Fibroblast of skin of right quadriceps (primary cell): Measurements from ENCODE around the gene BLMH.
A peak's percentile ranks its signal among the peaks of the same experiment; 100 is the strongest.
"Not testable (repeated sequence)": the region's sequence is repeated elsewhere in the genome, so short reads cannot be mapped to it uniquely, and the experiment has no call there.

Source experiments
- DNase-seq: peaks from one replicate; pipeline ENCODE4 v3.0.0-alpha.2; 2013

Gene BLMH

DNA sequence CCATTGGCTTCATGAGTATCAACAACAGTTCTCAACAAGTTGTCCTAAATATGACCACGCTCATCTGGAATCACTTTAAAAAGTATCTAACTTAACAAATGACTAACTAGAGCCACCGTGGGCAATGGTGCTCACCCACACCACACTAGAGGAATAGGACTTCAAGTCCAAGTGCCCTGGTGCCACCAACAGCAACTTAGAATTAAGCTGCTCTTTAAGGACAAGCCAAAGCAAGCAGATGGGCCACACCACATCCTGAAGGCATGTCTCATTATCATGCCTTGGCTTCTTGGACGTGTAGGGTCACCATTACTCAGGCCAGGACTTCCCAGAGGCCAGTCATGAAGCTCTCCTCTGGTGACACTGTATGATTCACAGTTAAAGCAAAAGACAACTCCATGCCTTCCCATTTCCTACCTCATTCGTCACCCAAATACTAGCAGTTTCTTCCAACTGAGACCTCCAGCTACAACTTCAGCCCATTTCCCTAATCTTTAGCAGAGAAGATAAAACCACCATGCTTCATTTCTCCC lies 46.8 kb downstream of the BLMH start:
- peak; percentile 13 for DNase-seq

DNA sequence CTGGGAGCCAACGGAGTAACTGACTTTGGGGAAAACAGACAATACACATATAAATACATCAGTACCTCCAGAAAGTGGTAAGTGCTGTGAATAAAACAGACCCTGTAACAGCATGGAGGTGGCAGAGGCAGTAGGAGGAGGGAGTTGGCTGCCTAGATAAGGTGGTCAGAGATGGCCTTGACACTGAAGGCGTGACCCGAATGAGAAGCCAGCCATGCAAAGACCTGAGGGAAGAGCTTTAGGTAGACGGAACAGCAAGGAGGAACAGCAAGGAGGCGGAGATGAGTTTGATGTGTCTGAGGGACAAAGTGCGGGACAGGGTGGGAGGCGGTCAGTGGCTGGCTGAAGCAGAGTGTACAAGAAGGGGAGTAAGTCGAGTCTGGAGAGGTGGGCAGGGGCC lies 48.2 kb downstream of the BLMH start:
- DNase-seq: no peak

DNA sequence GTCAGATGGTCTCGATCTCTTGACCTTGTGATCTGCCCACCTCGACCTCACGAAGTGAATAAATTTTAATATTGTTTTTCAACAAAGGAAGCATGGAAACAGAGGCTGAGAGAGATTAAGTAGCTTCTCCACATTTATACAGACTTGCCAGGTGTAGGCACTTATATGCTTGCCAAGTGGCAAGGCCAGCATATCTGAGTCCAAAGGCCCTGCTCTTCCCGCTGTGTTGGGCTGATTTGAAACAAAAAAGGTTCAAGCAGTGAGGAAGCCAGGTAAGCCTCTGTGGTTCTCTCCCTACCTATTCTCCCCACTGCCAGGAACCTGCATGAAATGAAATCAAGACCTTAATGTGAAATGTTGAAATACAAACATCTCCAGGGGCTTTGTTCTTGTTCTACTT lies 48.7 kb downstream of the BLMH start:
- DNase-seq: no peak

DNA sequence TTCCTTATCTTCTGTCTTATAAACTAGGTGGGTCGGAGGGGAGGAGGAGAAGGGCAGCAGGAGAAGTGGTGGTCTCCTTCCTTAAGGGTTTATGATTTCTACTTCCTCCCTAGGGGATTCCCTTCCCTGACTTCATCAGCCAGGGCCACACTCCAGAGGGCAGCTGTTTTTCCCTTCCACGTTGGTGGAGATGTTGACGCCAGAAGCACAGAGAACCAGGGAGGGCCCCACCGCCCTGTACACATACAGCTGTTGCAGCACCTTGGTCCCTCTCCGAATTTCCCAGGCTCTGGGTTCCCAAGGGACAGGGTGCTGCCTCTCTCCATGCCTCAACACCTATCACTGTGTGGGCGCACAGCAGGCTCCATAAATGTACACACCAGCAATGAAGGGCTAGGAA lies 50.7 kb downstream of the BLMH start:
- DNase-seq: no peak

DNA sequence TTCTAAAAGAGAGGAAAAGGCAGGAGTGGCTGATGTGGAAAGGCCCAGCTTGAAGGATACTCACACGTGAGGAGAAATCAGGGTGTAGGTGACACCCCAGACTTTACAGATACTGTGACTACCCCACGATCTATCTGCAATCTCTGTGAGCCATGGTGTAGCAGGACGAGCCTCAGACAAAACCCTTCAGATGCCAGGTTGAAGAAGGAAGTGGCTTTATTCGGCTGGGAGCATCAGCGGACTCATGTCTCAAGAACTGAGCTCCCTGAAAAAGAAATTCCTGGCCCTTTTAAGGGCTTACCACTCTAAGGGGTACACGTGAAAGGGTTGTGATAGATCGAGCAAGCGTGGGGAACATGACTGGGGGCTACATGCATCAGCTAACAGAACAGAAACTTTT lies 51.6 kb downstream of the BLMH start:
- no peak for DNase-seq

DNA sequence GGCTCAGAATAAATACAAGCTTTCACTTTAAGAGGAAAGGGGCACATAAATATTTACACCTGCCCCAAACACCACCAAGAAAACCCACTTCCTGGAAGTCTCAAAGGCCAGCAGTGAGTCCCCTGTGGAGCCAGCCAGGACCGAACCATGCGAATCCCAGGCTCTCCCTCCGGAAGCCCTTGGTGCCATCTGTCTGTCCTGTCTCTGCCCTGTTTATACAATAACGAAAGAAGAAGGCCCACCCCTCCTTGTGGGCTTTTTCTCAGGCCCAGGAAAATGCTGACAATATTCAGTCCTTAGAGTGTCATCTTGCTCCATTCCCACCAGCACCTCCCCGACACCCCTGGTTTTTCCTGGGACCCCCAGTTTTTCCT lies 52.7 kb downstream of the BLMH start:
- no peak for DNase-seq

DNA sequence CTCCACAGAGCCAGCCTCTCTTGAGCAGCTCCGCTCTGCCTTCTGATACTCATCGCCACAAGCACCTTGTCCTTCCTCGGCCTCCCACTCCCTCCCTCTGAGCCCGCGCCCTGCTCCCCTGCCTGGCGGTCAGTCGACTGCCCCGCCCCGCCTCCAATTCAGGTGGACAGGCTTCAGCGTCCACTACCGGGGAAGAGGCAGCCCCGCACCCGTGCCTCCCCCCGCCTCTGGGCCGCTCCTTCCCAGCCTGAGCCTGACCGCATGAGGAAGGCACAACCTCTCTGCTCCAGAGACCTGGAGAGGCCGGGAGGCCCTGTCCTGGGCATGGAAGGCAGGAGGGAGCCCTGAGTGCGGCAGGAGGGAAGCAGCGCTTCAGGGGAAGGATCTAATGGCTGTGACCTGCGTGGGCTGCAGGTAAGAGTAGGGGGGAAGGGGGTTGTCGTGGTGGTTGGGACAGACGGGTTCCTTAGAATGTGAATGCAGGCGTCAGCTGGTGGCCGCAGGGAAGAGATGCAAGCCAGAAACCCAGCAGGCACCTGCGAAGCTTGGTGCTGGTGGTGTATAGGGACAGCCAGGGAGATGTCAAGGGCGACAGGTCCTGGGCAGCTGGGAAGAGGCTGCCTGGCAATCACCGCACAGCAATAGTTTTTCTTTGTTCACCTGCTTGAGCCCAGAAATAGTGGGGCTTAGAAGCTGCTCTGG lies 53.2 kb downstream of the BLMH start:
- no peak for DNase-seq

DNA sequence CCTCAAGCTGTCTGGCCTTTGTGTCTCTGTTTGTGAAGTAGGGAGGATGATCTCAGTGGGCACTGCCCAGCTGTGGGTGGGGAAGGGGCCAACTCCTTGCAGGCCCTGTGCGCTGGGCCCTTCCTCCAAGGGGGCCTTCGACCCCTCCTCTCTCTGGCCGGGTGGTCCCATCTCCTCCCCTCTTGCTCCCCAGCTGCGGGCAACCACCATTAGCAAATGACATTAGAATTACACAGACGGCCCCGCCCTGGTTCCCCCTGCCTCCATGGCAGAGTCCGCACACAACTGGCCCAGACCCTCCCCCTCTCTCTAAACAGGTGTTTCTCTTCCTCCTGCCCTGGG lies 53.8 kb downstream of the BLMH start:
- DNase-seq: no peak

DNA sequence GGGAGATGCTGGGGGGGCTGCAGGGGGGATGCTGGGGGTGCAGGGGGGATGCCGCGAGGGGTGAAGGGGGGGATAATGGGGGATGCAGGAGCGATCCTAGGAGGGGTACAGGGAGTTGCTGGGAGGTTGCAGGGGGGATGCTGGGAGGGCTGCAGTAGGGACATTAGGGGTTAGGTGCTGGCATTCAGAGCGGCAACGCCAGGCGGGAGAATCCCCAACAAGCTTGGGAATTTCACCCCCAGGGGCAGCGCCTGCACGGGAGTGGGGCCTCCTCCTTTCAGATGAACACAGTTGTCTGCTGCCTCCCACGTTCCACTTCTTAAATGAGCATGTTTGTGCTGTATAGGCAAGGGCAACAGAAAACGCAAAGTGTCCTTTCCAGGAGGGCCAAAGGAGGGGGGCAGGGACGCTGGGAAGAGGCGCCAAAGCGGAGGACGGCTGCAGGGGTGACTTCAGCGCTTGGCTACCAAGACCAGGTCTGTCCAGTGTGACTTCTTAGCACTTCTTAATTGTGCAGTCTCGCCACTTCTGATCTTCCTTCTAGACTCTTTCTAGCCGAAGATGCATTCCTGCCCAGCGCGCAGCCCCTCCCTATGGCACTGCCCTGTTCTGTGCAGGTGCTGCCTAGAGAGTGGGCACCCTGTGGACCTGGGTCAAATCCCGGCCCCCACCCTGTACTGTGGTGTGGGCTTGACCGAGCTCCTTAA lies 54.3 kb downstream of the BLMH start:
- no peak for DNase-seq

DNA sequence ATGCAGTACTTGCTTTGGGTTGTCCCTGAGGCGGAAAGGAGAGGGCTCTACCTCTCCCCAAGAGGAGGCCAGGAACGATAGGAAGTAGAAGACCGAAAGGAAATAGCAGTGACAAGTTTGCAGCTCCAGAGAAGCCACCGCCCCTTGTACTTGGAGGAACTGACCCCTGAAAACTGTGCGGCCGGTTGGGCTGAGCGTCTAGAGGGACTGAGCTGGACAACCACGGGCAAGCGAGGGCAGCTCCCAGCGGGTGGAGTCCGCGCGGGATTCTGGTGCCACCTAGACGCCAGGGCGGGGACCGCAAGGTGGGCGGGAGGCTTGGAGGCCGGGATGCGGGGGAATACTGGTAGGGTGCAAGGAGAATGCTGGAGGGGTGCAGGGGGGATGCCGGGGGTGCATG lies 55.0 kb downstream of the BLMH start:
- DNase-seq: no peak

DNA sequence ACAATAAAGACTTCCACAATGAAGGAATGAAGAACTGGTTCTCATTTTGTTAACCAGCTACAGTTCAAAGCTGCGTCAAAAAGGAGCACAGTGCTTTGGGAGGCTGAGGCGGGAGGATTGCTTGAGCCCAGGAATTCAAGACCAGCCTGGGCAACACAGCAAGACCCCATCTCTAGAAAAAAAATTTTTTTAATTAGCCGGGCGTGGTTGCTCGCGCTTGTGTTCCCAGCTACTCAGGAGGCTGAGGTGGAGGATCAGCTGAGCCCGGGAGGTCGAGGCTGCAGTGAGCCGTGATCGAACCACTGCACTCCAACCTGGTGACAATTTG lies 55.5 kb downstream of the BLMH start:
- DNase-seq: no peak

DNA sequence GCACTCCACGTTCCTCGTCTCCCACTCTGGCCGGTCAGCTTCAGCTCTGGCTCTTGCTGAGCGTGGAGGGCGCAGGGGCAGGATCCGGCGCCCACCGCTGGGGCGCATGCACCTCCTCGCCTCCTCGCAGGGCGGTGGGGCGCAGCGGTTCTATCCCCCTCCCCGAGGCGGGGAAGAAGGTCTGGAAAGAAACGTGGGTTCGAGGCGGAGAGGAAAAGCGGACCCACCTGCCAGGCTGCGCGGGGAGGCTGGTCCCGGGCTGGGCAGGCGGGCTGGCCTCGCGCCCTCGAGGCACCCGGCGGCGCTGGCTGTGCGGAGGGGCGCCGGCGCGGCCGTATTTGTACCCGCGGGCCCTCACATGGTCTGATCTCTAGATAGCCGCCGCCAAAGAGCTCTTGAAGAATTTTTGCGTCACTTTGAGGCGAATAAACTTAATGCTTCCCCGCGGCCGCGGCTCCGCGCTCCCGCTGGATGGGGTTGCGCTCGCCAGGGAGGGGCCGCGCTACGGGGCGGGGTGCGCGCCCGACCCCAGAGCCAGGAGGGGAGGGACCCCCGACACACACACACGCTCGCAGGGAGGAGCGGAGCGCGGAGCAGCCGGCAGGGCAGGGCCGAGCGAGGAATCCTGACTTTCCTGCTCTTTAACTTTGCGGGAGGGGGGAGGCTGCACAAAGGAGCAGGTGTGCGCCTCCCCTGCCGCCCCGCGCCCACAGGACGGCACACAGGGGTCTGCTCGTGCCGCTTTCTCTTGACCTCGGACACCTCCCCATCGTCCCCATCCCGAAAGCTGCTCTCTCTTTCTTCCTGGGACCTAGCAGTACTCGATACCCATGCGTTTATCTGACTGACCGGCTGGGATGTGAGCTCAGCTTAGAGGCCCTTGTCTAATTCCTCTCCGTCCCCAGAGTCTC lies 56.1 kb downstream of the BLMH start, which contains the start of gene SLC6A4:
TSS of gene SLC6A4 (minus strand) at position 312 of the 911 bp plus-strand sequence. CDS start 13,739 bp downstream, outside the sequence.
- no peak for DNase-seq

DNA sequence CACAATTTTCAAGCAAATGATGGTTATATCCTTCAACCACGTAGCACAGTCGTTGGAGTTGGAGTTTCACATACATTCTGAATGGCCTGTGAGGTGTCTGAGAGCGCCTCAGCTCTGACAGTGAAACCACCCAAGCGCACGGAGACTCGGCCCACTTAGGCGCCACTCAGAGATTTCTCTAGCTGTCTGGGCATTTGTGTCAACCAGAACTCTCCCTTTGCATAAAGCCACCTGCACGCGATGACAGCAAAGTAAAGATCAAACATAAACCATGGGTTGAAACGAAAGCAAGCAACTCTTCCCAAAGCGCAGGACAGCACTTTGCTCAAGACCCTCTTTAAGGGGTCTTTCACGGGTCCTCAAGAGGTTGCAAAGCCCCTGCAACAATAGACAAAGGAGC lies 56.8 kb downstream of the BLMH start:
- no peak for DNase-seq

DNA sequence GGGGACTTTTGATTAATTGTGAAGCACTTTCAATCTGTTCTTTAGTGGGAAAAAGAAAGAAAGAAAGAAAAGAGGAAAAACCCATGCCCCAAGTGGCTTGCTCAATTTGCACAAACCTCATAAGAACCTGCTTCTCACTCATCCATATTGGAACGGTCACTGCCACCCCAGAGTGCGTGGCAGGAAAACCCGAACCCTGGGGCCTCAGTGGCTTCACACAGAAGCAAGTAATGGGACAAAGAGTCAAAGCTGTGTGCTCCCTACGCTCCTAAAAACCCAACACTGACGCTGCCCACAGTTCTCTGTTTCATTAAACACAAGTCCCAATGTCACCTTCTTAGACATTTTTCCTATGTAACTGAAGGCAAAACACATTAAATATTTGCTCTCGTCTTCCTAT lies 57.4 kb downstream of the BLMH start:
- no peak for DNase-seq

DNA sequence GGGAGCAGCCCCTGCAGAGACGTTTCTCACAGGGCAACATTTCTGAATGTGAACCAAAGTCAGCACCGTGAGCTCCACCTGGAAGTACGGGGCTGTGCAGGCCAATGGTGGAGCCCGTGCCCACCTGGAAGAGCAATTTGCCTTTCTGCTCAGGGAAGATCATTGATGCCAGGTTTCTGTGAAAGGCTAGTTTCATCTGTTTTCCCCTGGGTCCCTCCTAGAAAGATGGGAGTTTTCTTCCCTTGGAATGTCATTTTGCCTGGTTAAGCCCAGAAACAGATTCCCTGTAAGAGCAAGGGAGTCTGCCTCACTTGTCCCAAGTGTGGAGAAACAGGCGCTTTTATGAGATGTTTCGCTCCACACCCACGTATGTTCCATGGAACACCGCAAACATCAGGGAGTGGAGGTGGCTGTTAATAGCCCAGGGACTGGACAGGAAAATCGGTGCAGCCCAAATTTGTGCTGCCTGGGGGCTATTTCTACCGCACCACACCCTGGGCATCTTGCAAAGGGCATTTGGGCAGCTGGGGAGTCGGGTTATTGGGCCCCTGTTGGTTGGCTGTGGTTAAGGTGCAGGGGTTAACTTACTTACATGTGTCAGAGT lies 58.8 kb downstream of the BLMH start:
- DNase-seq: no peak

DNA sequence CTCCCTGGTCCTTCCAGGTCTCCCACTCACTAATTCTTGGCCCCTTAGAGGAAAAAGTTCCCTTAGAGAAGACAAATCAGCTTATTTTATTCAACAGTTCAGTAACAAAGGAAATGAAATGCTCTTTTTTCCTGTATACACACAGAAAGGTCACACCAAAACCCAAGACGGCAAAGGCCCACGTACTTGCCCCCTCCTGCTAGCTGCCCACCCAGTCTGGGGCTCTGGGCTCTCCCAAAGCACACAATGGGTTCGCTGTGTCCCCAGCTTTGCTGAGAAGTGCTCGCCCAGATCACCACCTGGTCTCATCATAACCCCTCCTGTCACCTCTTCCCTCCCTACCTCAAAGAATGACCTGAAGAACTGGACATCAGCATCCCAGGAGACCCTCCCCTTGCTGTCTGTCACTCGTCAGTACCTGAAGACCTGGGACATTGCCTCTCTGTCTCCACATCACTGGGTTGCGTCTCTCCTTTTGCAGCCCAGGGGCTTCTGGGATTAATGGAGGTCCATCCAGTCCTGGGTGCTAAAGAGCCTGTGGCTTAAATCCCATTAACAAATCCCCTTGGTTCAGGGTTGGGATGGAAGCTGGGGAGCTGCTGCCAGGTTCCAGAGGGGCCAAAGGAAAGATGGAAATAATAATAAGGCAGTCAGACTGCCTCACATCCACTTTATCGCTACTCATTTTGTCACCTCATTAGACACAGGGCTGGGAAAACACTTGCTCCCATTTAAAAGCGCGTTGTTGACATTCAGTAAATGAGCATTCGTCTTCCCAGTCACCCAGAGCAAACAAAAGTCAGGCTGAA lies 59.5 kb downstream of the BLMH start:
- no peak for DNase-seq

DNA sequence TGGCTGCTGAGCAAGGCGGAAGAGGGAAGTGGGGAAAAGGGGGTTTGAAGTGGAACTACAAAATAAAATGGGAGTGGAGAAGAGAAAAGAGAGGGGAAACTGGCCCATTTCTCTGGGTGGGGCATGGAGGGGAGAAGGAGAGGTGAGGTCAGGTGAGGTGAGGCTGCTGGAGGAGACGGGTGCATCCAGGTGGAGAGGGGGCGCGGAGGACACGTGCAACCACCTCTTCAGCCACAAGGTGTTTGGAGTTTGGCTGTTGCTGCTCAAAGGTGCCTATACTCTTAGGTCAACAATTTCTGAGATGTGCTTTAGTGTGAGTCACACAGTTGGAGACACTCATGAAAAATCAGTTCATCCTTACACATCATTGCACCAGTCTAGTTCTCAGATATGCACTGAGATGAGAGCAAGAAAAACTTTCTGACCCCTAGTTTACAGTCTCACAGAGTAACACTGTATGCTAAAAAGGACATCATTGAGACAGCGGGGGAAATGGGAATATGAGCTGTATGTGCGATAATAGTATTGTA lies 61.1 kb downstream of the BLMH start:
- DNase-seq: peak; percentile 9

DNA sequence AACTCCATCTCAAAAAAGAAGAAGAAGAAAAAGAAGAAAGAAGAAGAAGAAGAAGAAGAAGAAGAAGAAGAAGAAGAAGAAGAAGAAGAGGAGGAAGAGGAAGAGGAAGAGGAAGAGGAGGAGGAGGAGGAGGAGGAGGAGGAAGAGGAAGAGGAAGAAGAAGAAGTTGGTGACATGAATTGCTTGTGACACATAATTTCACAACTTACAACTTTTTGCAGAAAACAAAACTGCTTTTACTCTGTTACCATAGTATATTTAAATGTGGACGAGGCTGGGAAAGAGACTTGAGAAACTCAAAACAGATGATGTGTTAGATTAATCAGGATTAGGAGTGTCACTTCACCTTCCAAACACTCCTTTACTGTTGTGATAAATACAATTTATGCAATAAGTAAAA lies 61.7 kb downstream of the BLMH start:
- not testable (repeated sequence) for DNase-seq

DNA sequence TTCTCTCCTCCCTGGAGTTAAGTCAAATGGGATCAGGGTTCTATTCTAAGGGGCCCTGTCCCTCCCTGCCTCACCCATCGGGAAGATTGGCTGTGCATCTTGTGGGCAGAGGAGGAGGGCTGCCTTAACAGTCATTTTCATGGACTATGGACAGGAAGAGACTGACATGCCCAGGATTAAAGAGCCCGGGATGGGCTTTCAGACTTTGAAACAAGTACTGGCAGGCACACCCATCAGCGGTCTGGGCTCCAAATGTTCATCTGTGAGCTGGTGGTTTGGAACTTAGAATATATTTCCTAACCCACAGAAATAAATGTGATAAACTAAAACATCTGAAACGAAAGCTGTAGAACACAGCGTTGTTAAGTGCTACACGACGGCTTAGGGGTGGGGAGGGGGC lies 62.7 kb downstream of the BLMH start:
- peak; percentile 13 for DNase-seq

DNA sequence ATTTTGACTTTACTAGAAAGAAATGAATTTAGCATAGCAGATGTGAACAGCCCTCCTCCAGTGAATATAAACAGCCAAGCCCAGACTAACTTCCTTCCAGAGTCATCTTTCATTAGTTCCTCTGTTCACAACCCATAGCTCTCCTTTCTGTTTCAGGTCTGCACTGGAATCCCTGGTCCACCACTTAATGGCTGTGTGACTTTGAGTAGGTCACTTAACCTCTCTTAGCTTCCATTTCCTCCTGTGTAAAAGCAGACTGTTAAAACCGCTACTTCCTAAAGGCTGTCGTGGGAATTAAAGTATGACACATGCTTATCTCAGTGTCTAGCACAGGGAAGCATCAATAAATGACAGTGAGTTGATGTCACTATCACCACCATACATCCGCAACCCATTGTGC lies 63.7 kb downstream of the BLMH start:
- DNase-seq: no peak

DNA sequence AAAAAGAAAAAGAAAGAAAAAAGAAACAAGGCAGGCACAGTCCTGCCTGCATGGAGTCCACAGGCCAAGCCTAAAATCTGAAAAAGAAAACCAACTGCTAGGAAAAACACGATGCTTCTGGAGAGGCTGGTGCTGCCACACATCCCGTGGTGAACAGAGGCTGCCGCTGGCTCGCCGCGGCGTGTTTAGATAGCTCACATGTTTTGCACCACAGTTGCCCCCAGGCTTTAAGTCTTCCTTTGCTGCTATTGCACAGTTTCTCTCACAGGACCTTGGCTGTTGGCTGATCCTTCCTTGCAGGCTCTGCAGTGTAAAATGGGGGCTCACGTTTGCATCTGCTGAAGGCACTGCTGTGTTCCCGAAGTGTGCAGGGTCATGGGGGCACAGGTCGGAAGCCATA lies 64.9 kb downstream of the BLMH start:
- no peak for DNase-seq

DNA sequence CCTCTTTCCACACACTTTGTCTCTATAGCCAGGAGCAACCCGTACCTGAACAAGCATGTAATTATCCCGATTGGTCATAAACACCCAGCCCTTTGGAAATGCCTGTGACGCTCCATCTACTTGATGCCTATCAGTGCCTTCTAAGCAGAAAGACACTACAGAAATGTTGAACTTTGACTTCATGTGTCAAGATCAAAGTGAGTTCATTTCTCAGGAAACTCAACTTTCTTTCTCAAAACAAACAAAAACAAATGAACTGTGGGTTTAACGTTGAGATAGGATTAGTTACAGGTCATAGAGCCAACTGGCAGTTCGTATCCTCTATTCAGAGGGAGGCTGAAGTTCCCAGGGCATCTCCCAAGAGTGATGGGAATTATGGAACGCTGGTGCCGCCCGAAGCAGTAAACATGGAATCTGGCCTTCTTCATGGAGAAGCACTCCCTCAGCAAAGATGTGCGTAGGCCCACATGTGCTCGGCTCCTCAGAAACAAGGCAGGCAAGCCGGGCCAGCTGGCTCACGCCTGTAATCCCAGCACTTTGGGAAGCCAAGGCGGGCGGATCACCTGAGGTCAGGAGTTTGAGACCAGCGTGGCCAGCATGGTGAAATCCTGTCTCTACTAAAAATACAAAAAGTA lies 65.7 kb downstream of the BLMH start:
- no peak for DNase-seq
